SW 1271 (cell line): ENCODE data around the gene MTOR.
"Not testable (repeated sequence)": the region's sequence is repeated elsewhere in the genome, so short reads cannot be mapped to it uniquely, and the experiment has no call there.

Experiments used
- DNase-seq, 2 experiments: peaks; one replicate each; lab custom pipeline; 2025; lab: John Stamatoyannopoulos, UW

The MTOR gene

GRCh38 chr1:11262171-11263049 lies at the start of gene MTOR:
TSS of gene MTOR (minus strand) at chr1:11262551. CDS start at chr1:11259409, 3,142 bp downstream.
- DNase-seq = peak; percentile 98 to 99

DNA sequence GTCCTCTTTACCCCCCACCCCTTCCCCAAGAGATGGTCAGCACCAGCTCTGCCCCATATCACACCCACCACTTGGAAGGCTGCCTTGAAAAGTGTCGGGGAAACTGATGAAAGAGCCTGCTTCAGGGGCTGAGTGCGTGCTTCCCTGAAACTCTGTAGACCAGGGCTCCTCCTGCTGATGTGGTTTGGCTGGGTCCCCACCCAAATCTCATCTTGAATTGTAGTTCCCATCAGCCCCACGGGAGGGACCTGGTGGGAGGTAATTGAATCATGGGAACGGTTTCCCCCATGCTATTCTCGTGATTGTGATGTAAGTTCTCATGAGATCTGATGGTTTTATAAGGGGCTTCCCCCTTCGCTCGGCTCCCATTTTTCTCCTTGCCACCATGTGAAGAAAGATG lies 47.0 kb upstream of the MTOR start:
- DNase-seq = no peak

DNA sequence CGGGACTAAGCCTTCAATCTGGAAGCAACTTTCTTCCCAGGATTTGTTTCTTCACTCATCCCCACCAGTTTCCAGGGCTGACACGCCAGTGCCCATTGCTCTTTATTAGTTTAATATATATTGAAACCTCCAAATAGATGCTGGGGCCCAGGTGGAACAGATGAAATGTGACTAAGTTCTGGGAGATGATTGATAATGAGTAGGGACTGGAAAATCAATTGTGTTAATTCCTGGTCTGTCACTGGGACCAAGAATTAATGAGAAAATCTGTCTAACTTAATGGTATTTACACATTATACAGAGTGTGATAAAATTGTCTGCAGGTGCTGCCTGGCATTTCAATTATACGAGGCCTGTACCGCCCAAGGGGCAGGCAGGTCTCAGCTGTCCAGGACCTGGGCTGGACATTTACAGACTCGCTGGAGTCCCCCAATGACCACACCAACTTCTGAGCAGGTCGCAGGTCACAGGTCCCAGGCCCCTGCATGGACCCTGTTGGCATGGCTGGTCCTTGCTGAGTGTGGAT lies 46.4 kb upstream of the MTOR start:
- DNase-seq = no peak

DNA sequence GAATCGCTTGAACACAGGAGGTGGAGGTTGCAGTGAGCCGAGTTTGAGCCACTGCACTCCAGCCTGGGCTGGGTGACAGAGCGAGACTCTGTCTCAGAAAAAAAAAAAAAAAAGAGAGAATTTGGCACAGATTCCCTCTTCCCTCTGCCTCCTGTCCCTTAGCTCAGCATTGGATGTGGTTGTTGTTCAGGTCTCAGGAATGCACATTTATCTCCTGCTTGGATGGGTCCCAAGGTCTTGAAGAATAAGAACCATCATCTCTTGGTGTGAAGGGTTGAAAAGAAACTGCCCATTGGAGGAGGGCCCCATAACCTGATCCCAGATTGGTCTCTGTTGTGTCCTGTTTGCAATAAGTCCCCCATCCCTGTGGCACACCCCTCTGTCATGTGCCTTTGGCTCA lies 45.5 kb upstream of the MTOR start:
- DNase-seq = no peak

GRCh38 chr1:11305516-11305915 lies 43.2 kb upstream of the MTOR start:
- DNase-seq = not testable (repeated sequence)

DNA sequence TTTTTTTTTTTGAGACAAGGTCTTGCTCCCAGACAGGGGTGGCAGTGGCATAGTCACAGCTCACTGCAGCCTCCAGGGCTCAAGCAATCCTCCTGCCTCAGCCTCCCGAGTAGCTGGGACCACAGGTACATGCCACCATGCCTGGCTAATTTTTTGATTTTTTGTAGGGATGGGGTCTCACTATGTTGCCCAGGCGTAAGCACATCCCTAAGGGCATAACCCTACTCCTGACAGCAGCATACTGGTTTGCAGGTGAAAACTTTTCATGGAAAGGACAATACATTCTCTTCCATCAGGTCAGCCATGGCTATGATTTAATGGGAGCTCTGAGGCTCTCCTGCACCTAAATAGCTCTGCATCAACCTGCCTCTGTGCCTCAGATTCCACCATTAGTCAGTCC lies 40.0 kb upstream of the MTOR start:
- DNase-seq = no peak

DNA sequence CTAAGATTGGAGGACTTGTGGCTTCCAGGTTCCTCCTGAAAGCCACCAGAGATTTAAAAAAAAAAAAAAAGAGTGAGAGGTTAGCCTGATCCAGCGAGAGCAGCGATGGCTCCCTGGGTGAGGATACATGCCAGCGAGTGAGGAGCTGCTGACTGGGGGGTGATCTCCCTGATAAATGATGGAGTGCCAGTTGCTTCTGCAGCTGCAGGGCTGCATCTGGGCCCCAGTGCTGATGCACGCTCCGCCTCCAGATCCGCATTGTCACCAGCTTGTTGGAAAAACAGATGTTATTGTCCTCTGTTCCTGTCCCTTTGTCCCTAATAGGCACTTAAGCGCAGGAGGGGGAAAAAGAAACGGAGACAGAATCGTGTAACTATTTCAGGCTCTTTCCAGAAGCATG lies 39.2 kb upstream of the MTOR start:
- DNase-seq = no peak

GRCh38 chr1:11299225-11299574 lies 36.8 kb upstream of the MTOR start:
- DNase-seq = no peak

GRCh38 chr1:11298390-11299224 lies 36.3 kb upstream of the MTOR start:
- DNase-seq = no peak

GRCh38 chr1:11297774-11298173 lies 35.4 kb upstream of the MTOR start:
- not testable (repeated sequence) for DNase-seq

DNA sequence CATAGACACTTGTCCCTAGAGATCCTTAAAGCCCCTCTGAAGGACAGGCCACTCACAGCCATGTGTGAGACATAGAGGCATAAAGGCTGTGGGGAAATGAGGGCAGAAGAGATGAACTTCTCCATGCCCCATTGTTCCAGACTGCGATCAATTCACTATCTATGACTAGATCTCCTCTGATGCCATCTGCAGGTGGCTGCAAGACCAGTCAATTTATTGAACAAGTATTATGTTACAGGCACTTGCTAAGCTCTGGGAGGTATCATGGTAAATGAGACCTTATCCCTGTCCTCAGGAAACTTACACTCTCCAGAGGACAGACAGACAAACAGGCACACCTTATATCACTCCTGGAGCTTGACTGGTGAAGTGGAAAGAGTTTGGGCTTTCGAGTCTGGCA lies 33.6 kb upstream of the MTOR start:
- no peak for DNase-seq

DNA sequence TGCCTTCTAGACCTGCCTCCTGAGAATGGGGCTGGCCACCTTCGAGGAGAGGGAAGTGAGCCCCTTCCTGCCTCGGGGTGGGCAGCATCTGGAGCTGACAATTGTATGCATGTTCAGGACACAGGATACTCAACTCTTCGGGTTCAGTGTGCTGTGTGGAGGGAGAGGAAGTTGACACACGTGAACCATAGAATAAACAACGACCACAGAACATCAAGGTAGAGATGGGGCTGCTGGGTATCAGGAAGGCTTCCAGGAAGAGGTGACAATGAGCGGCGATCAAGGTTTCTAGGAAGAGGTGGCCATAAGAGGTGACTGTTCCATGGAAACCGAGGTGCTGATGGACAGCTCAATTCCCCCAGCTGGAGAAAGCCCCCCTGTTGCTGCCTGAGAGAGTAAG lies 32.6 kb upstream of the MTOR start:
- DNase-seq = no peak

DNA sequence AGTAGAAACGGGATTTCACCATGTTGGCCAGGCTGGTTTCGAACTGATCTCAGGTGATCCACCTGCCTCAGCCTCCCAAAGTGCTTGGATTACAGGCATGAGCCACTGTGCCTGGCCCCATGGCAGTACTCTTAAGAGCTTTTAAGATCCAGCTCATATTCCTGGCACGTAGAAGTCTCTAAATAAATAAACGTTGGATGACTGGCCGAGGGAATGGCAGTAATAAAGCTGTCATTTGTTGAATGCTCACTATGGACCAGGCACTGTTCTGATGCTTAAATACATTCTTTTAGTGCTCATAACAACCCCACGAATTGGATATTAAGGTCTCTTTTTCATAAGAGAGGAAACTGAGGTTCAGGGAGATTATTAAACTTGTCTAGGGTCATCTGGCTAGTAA lies 31.5 kb upstream of the MTOR start:
- no peak for DNase-seq

DNA sequence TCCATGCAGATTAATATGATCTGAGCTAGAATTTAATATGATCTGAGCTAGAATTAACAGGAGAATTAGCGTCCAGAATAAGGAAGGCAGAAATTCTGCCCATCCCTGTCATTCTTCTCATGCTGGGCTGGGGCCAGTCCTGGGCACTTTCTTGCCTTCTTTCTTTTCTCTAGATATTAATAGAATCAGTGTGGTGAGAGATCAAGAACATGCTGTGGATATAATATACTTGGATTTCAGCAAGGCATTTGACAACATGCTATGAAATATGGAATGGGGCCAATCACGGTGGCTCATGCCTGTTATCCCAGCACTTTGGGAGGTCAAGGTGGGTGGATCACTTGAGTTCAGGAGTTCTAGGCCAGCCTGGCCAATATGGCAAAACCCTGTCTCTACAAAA lies 28.7 kb upstream of the MTOR start:
- no peak for DNase-seq

DNA sequence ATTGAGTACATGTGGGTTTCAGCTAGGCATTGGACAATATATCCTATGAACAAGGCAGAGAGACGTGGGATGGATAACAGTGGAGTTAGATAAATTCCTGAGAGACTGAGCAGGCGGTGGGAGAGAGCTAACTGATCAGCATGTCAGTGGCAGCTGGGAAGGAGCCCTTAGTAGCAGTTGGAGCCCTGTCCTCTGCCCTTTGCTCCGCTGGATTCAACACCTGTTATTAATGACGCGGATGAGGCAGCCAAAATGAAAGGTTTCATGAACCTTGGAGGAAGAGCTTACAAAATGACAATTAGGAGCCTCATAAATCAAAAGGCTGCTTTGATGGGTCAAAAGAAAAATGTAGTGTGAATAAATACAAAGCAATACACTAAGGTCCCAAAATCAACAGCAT lies 26.7 kb upstream of the MTOR start:
- no peak for DNase-seq

GRCh38 chr1:11286735-11287410 lies 24.5 kb upstream of the MTOR start:
- no peak for DNase-seq

GRCh38 chr1:11285883-11286734 lies 23.8 kb upstream of the MTOR start:
- DNase-seq = peak in 1 of 2 experiments; percentile 12

- DNase-seq = no peak
These were observed 22.4 kb upstream of the MTOR start for GRCh38 chr1:11284784-11285183.

DNA sequence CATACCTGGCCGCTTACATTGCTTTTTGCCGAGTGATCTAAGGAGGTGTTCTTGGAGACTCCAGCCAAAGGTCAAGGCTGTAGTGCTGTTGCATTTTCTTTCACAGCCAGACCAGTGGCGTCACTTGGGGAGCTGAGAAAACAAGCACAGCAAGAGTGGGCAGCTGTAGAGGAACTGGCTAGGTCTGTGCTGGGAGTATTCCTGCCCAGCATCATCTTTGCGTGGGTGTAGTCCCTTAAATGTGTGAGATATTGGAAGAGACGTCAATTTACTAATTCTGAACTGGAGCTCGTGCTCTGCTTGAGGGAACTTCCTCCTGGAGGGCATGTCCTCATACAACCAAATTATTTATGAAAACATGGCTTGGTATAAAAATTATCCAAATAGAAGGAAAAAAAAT lies 20.8 kb upstream of the MTOR start:
- DNase-seq = no peak

- no peak for DNase-seq
These were observed 19.4 kb upstream of the MTOR start for GRCh38 chr1:11281518-11282331.
